Embryonic facial prominence (tissue), 1 donor: Measurements from ENCODE around the gene ALPL.

Experiments used
- DNase-seq: peaks from one replicate; pipeline ENCODE4 v3.0.0-alpha.2; 2016; ENCODE audit errors: extremely low spot score

The ALPL gene

GRCh38 chr1:21530368-21531016 is 21.3 kb downstream of the ALPL start:
- DNase-seq, result no peak

GRCh38 chr1:21531241-21531640 is 22.0 kb downstream of the ALPL start:
- no peak for DNase-seq

- DNase-seq, result no peak
Observed at GRCh38 chr1:21532496-21532895, 23.3 kb downstream of the ALPL start.

DNA sequence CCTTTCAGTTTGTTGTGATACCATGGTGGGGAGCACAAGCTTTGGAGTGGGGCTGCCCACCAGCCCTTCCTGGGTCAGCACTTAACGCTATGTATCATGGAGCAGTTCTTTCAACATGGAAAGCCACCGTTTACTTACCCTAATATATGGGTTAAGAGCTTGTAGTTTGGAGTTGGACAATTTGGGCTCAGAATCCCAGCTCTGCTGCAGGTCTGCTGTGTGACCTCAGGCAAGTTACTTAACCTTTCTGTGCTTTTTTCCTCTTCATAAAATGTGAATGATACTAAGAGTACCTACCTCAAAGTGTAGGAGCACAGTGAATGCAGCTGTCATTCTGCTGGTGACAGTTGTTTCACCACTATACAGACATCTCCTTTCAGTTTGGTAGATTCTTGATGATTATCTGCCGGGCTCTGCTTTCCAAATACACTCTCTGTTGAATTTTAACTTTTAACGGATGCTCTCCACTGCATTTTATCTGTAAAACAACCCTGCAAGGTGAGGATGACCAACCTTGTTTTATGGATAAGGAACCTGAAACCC is 23.8 kb downstream of the ALPL start:
- no peak for DNase-seq

GRCh38 chr1:21534146-21534545 is 24.9 kb downstream of the ALPL start:
- no peak for DNase-seq

GRCh38 chr1:21534674-21535378 is 25.6 kb downstream of the ALPL start:
- peak; percentile 34 for DNase-seq

GRCh38 chr1:21536218-21536617 is 27.0 kb downstream of the ALPL start:
- DNase-seq, result no peak

DNA sequence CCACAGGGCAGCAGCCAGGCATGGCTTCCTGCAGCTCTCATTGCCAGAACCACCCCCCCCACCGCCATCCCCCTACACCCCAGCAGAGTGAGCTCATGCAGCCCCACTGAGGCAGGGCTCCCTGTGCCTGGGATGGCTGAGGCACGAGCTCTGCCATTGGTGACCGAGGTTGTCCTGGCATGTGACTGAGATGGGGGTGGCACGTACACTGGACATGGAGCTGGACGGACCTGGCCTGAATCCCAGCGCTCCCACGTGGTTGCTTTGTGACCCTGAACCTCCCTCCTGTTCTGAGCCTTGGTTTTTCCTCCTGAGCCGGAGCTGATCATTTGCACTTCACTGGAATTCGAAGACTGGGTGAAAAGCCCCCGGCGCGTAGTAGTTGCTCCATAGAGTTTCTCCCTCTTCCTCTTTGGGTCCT is 28.3 kb downstream of the ALPL start:
- DNase-seq, result no peak

DNA sequence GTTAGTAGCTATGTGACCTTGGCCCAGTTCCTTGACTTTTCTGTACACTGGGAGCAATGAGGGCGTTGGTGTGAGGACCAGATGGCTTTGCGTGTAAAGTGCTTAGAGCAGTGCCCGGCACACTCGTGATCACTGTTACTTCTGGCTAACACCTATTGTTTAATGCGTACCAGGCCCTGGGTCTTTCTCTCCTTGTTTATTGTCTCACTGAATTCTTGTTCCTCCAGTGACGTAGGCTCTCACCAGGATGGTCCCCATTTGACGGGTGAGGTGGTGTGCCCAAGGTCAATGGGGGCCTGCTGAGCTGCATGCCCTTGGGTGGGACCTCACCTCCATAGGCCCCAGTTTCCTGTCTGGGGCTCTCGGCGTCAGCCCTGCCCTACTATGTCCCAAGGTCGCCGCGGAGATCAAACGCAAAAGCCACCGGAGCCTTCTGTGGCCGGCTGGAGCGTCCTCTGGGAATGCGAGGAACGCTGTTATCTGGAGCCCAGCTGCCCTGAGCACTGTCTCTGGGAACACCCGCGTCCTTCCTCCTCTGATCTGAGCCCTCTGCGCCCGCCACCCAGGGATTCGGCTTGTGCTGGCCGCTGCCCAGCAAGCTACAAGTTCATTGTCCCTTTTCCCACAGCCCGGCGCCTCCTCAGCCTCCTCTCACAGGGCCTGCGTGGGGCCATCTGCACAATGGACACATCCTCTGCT is 28.9 kb downstream of the ALPL start:
- DNase-seq, result no peak

DNA sequence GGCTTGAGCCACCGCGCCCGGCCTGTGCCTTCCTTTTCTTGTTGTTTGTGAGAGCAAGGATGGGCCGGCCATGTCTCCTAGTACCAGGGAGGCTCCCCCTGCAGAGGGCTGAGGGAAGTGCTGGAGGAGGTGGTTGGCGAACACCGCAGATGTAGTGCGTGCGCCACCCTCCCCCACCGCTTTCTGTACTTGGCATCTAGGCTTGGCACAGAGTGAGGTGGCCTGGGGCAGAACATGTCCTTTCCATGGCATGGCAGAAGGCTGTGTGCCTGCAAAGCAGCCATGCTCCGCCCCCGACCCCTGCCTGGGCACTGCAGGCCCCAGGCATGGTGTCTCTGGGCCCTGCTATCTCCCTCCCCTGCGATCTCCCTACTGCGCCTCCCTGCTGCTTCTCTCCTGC is 30.7 kb downstream of the ALPL start:
- DNase-seq, result no peak

DNA sequence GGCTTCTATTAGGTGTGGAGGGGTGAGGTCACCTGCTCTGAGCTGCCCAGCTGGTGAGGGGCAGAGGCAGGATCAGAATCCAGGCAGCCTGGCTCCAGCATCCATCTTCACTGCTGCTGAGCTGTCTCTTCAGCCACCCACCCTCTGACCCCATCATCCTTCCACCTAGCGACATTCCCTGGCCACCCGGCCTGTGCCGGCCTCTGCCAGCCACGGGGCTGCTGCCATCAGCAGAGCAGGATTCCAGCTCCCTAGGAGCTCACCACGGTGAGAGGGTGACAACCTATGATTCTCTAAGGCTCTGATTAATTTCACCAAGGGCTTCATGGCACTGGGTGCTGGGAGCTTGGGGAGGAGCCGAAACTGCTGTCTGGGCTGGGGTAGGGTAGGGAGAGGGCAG is 32.1 kb downstream of the ALPL start:
- DNase-seq, result no peak

- no peak for DNase-seq
Observed at GRCh38 chr1:21541835-21542234, 32.6 kb downstream of the ALPL start.

- DNase-seq, result no peak
Observed at GRCh38 chr1:21543598-21543997, 34.4 kb downstream of the ALPL start.

DNA sequence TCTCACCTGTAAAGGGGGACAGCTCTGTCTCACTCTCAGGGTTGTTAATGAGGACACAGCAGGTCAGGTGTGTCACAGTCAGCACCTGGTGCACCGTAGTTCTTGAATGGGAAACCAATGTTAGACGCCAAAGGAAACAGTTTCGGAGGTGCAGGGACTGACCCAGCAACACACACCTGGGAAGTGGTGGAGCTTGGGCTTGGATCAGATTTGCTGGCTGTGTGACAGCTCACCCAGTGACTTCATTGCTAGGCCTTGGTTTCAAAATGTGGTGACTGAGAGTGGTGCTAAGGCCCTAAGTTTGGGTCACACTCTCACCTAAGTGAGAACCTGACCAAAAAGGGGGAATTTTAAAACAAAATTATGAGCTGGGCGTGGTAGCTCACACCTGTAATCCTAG is 34.9 kb downstream of the ALPL start:
- no peak for DNase-seq

DNA sequence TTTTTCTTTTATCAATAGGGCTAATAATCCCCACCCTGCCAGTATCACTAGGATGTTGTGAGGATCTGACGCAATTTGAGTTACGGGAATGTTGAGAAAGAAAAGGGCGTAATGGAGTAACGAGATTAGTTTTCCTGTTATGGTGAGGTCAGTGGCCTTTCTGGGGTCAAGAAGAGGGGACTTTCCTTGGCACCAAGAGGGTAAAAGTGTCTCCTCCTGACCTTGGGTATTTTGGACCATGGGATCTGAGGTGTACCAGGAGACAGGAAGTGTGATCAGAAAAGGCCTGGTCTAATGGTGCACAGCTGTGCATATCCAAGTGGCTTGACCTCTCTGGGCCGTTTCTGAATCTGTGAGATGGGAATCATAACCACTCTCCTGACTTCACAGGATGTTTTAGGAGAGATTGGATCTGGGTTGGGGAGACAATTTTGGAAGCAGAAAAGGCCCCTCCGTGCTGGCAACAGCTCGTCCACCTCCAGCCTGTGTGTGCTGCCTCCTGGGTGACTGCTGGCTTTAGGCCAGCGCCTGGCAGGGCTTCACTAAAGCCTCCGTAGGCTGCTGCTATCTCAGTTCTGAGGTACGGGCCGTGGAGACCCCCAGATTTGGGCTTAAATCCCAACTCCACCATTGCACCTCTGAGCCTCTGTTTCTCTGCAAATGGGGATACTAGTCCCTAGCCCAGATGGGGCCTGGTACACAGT is 37.1 kb downstream of the ALPL start:
- no peak for DNase-seq

DNA sequence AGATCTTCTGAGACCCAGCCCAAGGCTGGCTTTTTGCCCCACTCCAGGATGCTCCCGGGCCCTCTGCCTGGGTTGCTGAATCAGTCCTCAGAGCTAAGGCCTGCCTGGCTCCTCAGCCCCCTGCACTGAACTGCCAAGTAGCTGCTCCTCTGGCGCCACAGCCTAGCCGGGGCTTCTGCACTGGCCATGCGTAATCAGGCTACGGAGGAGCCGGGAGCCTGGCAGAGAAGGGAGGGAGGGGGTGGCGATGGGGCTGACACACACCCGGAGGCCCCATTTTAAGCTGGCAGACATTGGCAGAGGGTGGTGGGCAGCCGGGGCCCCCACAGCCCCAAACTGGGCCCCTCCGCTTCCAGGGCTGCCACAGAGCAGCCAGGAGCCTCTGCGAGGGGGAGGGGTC is 38.7 kb downstream of the ALPL start:
- DNase-seq, result no peak

DNA sequence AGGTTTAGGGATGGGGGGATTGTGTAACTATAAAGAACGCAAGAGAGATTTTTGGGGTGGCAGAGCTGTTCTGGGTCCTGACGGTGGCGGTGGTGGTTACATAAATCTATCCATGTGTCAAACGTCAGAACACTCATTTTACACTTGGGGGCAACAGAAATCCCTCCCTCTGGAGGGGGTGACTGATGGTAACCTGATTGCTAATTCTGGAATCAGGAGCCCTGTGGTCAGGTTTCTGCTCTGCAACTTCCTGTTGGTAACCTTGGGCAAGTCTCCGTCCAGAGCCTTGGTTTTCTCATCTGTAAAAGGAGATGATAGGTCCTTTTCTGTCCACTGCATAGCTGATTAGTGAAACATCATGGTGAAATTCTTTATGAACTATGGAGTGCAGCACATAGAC is 40.9 kb downstream of the ALPL start:
- no peak for DNase-seq

DNA sequence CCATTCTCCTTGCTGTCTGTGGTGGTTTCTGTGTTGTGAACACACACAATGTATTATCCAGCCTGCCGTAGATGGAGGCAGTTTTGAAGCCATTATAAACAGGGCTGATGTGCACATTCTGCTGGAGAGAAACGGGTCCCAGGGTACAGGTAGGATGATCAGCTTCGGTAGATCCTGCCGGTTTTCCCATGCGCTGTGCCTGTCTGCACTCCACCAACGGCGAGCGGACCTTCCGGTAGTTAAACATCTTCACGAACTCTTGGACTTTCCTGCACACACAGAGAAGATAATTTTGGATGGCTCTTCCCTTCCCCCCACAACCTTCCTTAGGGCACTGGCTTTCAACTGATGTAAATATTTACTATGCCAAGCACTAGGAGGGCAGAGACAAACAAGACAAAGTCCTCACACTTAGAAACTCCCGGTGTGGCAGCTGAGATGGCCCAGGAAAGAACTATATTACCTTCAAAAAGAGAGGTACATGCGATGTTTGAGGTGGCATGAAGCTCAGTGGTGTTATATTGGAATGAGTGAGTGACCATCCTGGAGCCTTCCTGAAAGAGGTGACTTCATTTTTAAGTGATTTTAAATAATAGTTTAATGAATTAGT is 41.7 kb downstream of the ALPL start:
- no peak for DNase-seq

DNA sequence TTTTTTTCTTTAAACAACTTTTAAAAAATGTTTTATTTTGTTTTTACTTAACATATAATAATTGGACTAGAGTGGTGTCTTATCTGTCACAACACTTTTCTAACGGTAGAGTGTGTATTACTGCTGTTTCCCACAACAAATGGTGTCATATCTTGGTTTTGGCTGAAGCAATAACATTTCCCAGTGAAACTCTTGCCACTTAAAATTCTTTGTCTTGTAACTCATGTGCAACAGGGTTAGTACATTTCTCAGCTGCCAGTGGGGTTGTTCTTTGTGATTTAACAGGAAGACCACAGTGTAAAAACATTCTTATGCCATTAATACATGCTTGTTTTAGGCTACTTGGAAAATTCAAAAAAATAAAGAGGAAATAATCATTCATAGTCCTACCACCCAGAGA is 43.5 kb downstream of the ALPL start:
- no peak for DNase-seq

- no peak for DNase-seq
Observed at GRCh38 chr1:21553116-21553926, 44.1 kb downstream of the ALPL start.
